ENCODE measurements around the gene TPGS1. TPM values are rescaled to one million over a fixed set of nuclear protein-coding genes. Genes with fewer than 3 reads are reported as not detected.
"Not testable (repeated sequence)": the region's sequence is repeated elsewhere in the genome, so short reads cannot be mapped to it uniquely, and the experiment has no call there.

Gene TPGS1
- total RNA-seq, 3 donors from 2014 or later: 77.7 to 98.9 (median 77.7) TPM

GRCh38 chr19:478976-479375 lies 28.3 kb upstream of the TPGS1 start:
- H3K27ac ChIP-seq: no peak overlapping the region
- no peak for DNase-seq (ENCODE audit: low spot score in 2 of 2)
- no peaks in the 10 kb centered on the region for H3K9me3 ChIP-seq
- H3K4me3 ChIP-seq: no peak overlapping the region
- TF ChIP-seq CTCF (IDR thresholded peaks at IDR 0.05) (no peak), POLR2AphosphoS5 (IDR thresholded peaks at IDR 0.05) (no peak), POLR2A (IDR thresholded peaks at IDR 0.05) (no peak)
- no peaks in the 10 kb centered on the region for H3K4me1 ChIP-seq
- H3K27me3 ChIP-seq: peaks cover 0 to 14% of the 10 kb centered on the region in 2 donors
- intact Hi-C loops (cut with DNase I; ENCODE audit: low total_unique reads): no loop called here
- no peaks in the 10 kb centered on the region for H3K36me3 ChIP-seq

- peak in 1 of 3 donors; percentile 32 for TF ChIP-seq POLR2AphosphoS5 (IDR thresholded peaks at IDR 0.05)
- no peak for TF ChIP-seq POLR2A (IDR thresholded peaks at IDR 0.05)
- TF ChIP-seq CTCF (IDR thresholded peaks at IDR 0.05): peak; percentile 27 to 66 (median 58)
- Histone ChIP-seq H3K9me3 (no peaks in the 10 kb centered on the region), H3K36me3 (no peaks in the 10 kb centered on the region), H3K27ac (no peak overlapping the region), H3K4me3 (peak overlapping the region in 1 of 3 donors; percentile 55), H3K27me3 (peaks cover 0 to 14% of the 10 kb centered on the region in 2 donors), H3K4me1 (no peaks in the 10 kb centered on the region)
- peak; percentile 57 to 83 for DNase-seq (ENCODE audit: low spot score in 2 of 2)
- intact Hi-C loops (cut with DNase I; ENCODE audit: low total_unique reads): no loop called here
These were observed 27.1 kb upstream of the TPGS1 start for GRCh38 chr19:480016-480855.

GRCh38 chr19:481100-481499 lies 26.2 kb upstream of the TPGS1 start:
- H3K9me3 ChIP-seq; H3K27ac ChIP-seq; H3K4me3 ChIP-seq; H3K4me1 ChIP-seq; H3K36me3 ChIP-seq; DNase-seq (ENCODE audit: low spot score in 2 of 2); intact Hi-C loops (cut with DNase I; ENCODE audit: low total_unique reads): not testable (repeated sequence)
- peaks cover 0 to 17% of the 10 kb centered on the region in 2 donors for H3K27me3 ChIP-seq

GRCh38 chr19:482186-483041 lies 24.9 kb upstream of the TPGS1 start:
- H3K36me3 ChIP-seq: no peaks in the 10 kb centered on the region
- DNase-seq (ENCODE audit: low spot score in 2 of 2): no peak
- H3K27me3 ChIP-seq: peaks cover 0 to 17% of the 10 kb centered on the region in 2 donors
- no peaks in the 10 kb centered on the region for H3K4me1 ChIP-seq
- H3K9me3 ChIP-seq: no peaks in the 10 kb centered on the region
- no peak overlapping the region for H3K27ac ChIP-seq
- no peak for TF ChIP-seq POLR2A (IDR thresholded peaks at IDR 0.05)
- no peak for TF ChIP-seq POLR2AphosphoS5 (IDR thresholded peaks at IDR 0.05)
- TF ChIP-seq CTCF (IDR thresholded peaks at IDR 0.05): no peak
- intact Hi-C loops (cut with DNase I; ENCODE audit: low total_unique reads): loop anchor here (1.0 kb wide), 1 partner anchor 31 kb away; no protein-coding TSS in a partner anchor
- H3K4me3 ChIP-seq: no peak overlapping the region

- no peaks in the 10 kb centered on the region for H3K36me3 ChIP-seq
- no peak overlapping the region for H3K4me3 ChIP-seq
- H3K27me3 ChIP-seq: peaks cover 0 to 14% of the 10 kb centered on the region in 2 donors
- no peaks in the 10 kb centered on the region for H3K4me1 ChIP-seq
- H3K27ac ChIP-seq: no peak overlapping the region
- no peaks in the 10 kb centered on the region for H3K9me3 ChIP-seq
- TF ChIP-seq CTCF (IDR thresholded peaks at IDR 0.05): no peak
- TF ChIP-seq POLR2A (IDR thresholded peaks at IDR 0.05): no peak
- TF ChIP-seq POLR2AphosphoS5 (IDR thresholded peaks at IDR 0.05): no peak
- intact Hi-C loops (cut with DNase I; ENCODE audit: low total_unique reads): no loop called here
- DNase-seq (ENCODE audit: low spot score in 2 of 2): no peak
These were observed 23.8 kb upstream of the TPGS1 start for GRCh38 chr19:483332-484072.

All from breast epithelium (tissue), 4 donors.